Astrocyte (in vitro differentiated cells and primary cell): Measurements from ENCODE around the gene AFG1L.

Source experiments
- EZH2 ChIP-seq: IDR thresholded peaks from 2 replicates; pipeline ENCODE4 v1.6.1; 2012; ENCODE audit warnings: mild to moderate bottlenecking, low read length, inconsistent platforms; ENCODE audit not compliant: insufficient read depth
- TF ChIP-seq, protein P1 (sequence below): IDR thresholded peaks from 2 replicates; pipeline ENCODE4 v1.5.1; 2011; ENCODE audit warnings: low read depth, mild to moderate bottlenecking, inconsistent platforms, low read length, moderate library complexity; ENCODE audit not compliant: insufficient read depth

DNA sequence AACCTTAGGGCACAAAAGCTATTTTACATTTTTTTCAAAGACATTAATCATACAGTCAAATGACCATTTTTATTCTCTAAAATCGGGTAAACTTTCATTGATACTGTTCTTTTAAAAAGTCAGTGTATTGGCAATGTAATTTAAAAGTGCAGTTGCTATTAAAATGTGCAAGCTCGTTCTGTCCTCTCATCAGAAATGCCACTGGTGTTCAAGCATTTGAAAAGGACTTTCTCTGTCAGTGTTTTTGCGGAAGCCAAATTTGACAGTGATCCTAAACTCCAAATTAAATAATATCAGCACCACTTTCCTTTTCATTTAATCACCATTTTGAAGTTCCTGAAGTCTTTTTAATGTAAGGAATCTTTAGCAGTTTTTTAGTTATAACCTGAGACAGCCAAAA lies 69.6 kb downstream of the AFG1L start:
- TF ChIP-seq, protein P1, sequence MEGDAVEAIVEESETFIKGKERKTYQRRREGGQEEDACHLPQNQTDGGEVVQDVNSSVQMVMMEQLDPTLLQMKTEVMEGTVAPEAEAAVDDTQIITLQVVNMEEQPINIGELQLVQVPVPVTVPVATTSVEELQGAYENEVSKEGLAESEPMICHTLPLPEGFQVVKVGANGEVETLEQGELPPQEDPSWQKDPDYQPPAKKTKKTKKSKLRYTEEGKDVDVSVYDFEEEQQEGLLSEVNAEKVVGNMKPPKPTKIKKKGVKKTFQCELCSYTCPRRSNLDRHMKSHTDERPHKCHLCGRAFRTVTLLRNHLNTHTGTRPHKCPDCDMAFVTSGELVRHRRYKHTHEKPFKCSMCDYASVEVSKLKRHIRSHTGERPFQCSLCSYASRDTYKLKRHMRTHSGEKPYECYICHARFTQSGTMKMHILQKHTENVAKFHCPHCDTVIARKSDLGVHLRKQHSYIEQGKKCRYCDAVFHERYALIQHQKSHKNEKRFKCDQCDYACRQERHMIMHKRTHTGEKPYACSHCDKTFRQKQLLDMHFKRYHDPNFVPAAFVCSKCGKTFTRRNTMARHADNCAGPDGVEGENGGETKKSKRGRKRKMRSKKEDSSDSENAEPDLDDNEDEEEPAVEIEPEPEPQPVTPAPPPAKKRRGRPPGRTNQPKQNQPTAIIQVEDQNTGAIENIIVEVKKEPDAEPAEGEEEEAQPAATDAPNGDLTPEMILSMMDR = no peak
- no peak for TF ChIP-seq EZH2
